IMR-90 (cell line): ENCODE results near the gene OSBPL9. TPM values are rescaled to one million over a fixed set of nuclear protein-coding genes. Genes with fewer than 3 reads are reported as not detected.

Experiments used
- ATAC-seq: fragments of 200-7000 bp; cut with Tn5 transposase; 2 replicates; pipeline ENCODE4 v1.9.1; 2020; ENCODE audit warnings: low read depth, mild to moderate bottlenecking, moderate library complexity
- BruUV-seq: library from RNA; stranded (reverse); fragments of 400-500 nt; replicated peaks from 2 replicates; lab custom pipeline; 2021; lab: Mats Ljungman, UMichigan
- CTCF ChIA-PET: fragments of 300-600 bp; formaldehyde crosslinking; extraction: SDS; loops from one replicate; lab custom pipeline; 2021; ENCODE audit warnings: antibody characterized with exemption; lab: Yijun Ruan, JAX
- POLR2A ChIA-PET: fragments of 300-600 bp; sonication (Branson Sonifier 250); formaldehyde crosslinking; loops from one replicate; lab custom pipeline; 2022; ENCODE audit warnings: antibody characterized with exemption; ENCODE audit not compliant: unreplicated experiment; lab: Charles Lee
- DNase-seq: peaks from one replicate; pipeline ENCODE4 v3.0.0; 2013
- H2AFZ ChIP-seq: replicated peaks from 2 replicates; pipeline ENCODE3; 2013; ENCODE audit warnings: low read length, mild to moderate bottlenecking; ENCODE audit not compliant: poor library complexity
- H2AK5ac ChIP-seq: 2 replicates; pipeline ENCODE4 v1.6.1; 2013; ENCODE audit warnings: low read depth, low read length, inconsistent platforms
- H2AK9ac ChIP-seq: replicated peaks from 2 replicates; pipeline ENCODE3; 2013; ENCODE audit warnings: mild to moderate bottlenecking, low read depth, low read length, moderate library complexity; ENCODE audit not compliant: poor library complexity
- H2BK120ac ChIP-seq: 2 replicates; pipeline ENCODE4 v1.6.1; 2013; ENCODE audit warnings: low read depth, low read length, inconsistent platforms
- H2BK15ac ChIP-seq: 3 replicates; pipeline ENCODE4 v1.6.1; 2013; ENCODE audit warnings: low read depth, low read length, inconsistent platforms
- H2BK20ac ChIP-seq: 2 replicates; pipeline ENCODE4 v1.6.1; 2013; ENCODE audit warnings: low read depth, mild to moderate bottlenecking, inconsistent platforms, low read length, moderate library complexity
- H2BK5ac ChIP-seq: 2 replicates; pipeline ENCODE4 v1.6.1; 2013; ENCODE audit warnings: mild to moderate bottlenecking, low read depth, low read length, inconsistent platforms; ENCODE audit not compliant: poor library complexity, severe bottlenecking
- H3K14ac ChIP-seq: replicated peaks from 2 replicates; pipeline ENCODE4 v1.6.1; 2013; ENCODE audit warnings: low read depth, low read length, inconsistent platforms
- H3K18ac ChIP-seq: 2 replicates; pipeline ENCODE4 v1.6.1; 2013; ENCODE audit warnings: low read depth, low read length, control low read depth
- H3K23ac ChIP-seq: 2 replicates; pipeline ENCODE4 v1.6.1; 2013; ENCODE audit warnings: low read depth, low read length, inconsistent platforms
- H3K27ac ChIP-seq: 2 replicates; pipeline ENCODE4 v1.5.1; 2013; ENCODE audit warnings: mild to moderate bottlenecking, control low read depth, low read length; ENCODE audit not compliant: insufficient read depth
- H3K27me3 ChIP-seq: 2 replicates; pipeline ENCODE4 v1.6.1; 2013; ENCODE audit warnings: low read length; ENCODE audit not compliant: control insufficient read depth, insufficient read depth
- H3K36me3 ChIP-seq: 2 replicates; pipeline ENCODE4 v1.6.1; 2013; ENCODE audit warnings: low read length, mixed read lengths; ENCODE audit not compliant: control insufficient read depth, insufficient read depth
- H3K4ac ChIP-seq: 2 replicates; pipeline ENCODE4 v1.6.1; 2013; ENCODE audit warnings: low read depth, low read length, inconsistent platforms
- H3K4me1 ChIP-seq: 2 replicates; pipeline ENCODE4 v1.6.1; 2013; ENCODE audit warnings: low read length, mixed read lengths; ENCODE audit not compliant: control insufficient read depth, insufficient read depth
- H3K4me2 ChIP-seq: 2 replicates; pipeline ENCODE4 v1.6.1; 2013; ENCODE audit warnings: low read depth, mild to moderate bottlenecking, control low read depth, low read length, moderate library complexity
- H3K4me3 ChIP-seq: 2 replicates; pipeline ENCODE4 v1.5.1; 2013; ENCODE audit warnings: low read depth, mild to moderate bottlenecking, control low read depth, low read length, moderate library complexity; ENCODE audit not compliant: insufficient read depth
- H3K56ac ChIP-seq: 2 replicates; pipeline ENCODE4 v1.6.1; 2013; ENCODE audit warnings: low read length, inconsistent platforms; ENCODE audit not compliant: insufficient read depth; ENCODE audit errors: extremely low read depth
- H3K79me1 ChIP-seq, 2 experiments: 2 replicates each; pipeline ENCODE4 v1.6.1; 2013; ENCODE audit warnings: low read length in 2 of 2, inconsistent platforms in 1 of 2, low read depth in 1 of 2
- H3K9ac ChIP-seq: 2 replicates; pipeline ENCODE4 v1.6.1; 2013; ENCODE audit warnings: low read depth, low read length, control low read depth
- H3K9me1 ChIP-seq: 2 replicates; pipeline ENCODE4 v1.6.1; 2013; ENCODE audit warnings: low read length, inconsistent platforms; ENCODE audit not compliant: insufficient read depth
- H3K9me3 ChIP-seq: 2 replicates; pipeline ENCODE4 v1.6.1; 2013; ENCODE audit warnings: low read length; ENCODE audit not compliant: control insufficient read depth, insufficient read depth
- H4K20me1 ChIP-seq: 2 replicates; pipeline ENCODE4 v1.6.1; 2013; ENCODE audit warnings: low read length, inconsistent platforms; ENCODE audit not compliant: insufficient read depth
- H4K5ac ChIP-seq: 2 replicates; pipeline ENCODE4 v1.6.1; 2013; ENCODE audit warnings: mild to moderate bottlenecking, low read depth, low read length, control low read depth
- H4K8ac ChIP-seq, 2 experiments: 2 replicates each; pipeline ENCODE4 v1.6.1; 2013; ENCODE audit warnings: low read depth in 2 of 2, low read length in 2 of 2, control low read depth in 1 of 2, inconsistent platforms in 1 of 2
- H4K91ac ChIP-seq: 2 replicates; pipeline ENCODE4 v1.6.1; 2013; ENCODE audit warnings: low read depth, low read length, inconsistent platforms; ENCODE audit not compliant: insufficient read depth
- BHLHE40 ChIP-seq: fragments of 150-350 bp; IDR thresholded peaks from 2 replicates; pipeline ENCODE4 v1.6.1; 2016; ENCODE audit warnings: mild to moderate bottlenecking, low read depth, low read length
- CEBPB ChIP-seq: IDR thresholded peaks from 2 replicates; pipeline ENCODE4 v1.6.1; 2012; ENCODE audit warnings: low read depth, low read length, improper control_type of control experiment
- CHD1 ChIP-seq: IDR thresholded peaks from 2 replicates; pipeline ENCODE4 v1.6.1; 2012; ENCODE audit warnings: low read depth, low read length, improper control_type of control experiment
- CTCF ChIP-seq: conservative IDR thresholded peaks from 2 replicates; pipeline ENCODE4 v1.5.1; 2012; ENCODE audit warnings: mild to moderate bottlenecking, low read depth, low read length, improper control_type of control experiment
- FOS ChIP-seq: fragments of 150-350 bp; IDR thresholded peaks from 2 replicates; pipeline ENCODE4 v1.6.1; 2016; ENCODE audit warnings: low read depth, low read length
- MAFK ChIP-seq: IDR thresholded peaks from 2 replicates; pipeline ENCODE4 v1.6.1; 2012; ENCODE audit warnings: low read depth, low read length, improper control_type of control experiment
- MAZ ChIP-seq: IDR thresholded peaks from 2 replicates; pipeline ENCODE4 v1.6.1; 2012; ENCODE audit warnings: low read depth, mild to moderate bottlenecking, low read length, improper control_type of control experiment, moderate library complexity, borderline replicate concordance
- MXI1 ChIP-seq: IDR thresholded peaks from 2 replicates; pipeline ENCODE4 v1.6.1; 2012; ENCODE audit warnings: low read depth, mild to moderate bottlenecking, low read length, moderate library complexity, borderline replicate concordance
- NFE2L2 ChIP-seq: fragments of 150-350 bp; IDR thresholded peaks from 2 replicates; pipeline ENCODE4 v1.6.1; 2016; ENCODE audit warnings: low read depth, mild to moderate bottlenecking, low read length
- POLR2A ChIP-seq: IDR thresholded peaks from 2 replicates; pipeline ENCODE4 v1.6.1; 2012; ENCODE audit warnings: mild to moderate bottlenecking, low read depth, low read length
- RAD21 ChIP-seq: IDR thresholded peaks from 2 replicates; pipeline ENCODE4 v1.6.1; 2012; ENCODE audit warnings: low read length, improper control_type of control experiment
- RCOR1 ChIP-seq: IDR thresholded peaks from 2 replicates; pipeline ENCODE4 v1.6.1; 2012; ENCODE audit warnings: mild to moderate bottlenecking, low read length, improper control_type of control experiment; ENCODE audit not compliant: insufficient replicate concordance
- RFX5 ChIP-seq: IDR thresholded peaks from 2 replicates; pipeline ENCODE4 v1.8.0; 2012; ENCODE audit warnings: low read depth, mild to moderate bottlenecking, low read length, moderate library complexity
- SMC3 ChIP-seq: fragments of 150-350 bp; IDR thresholded peaks from 2 replicates; pipeline ENCODE4 v1.6.1; 2016; ENCODE audit warnings: low read depth, mild to moderate bottlenecking, antibody characterized with exemption, low read length, moderate library complexity
- WGBS, 2 experiments: methylation state at CpG; one replicate each; pipeline versions ENCODE4 v1.1.5 to v1.1.7; 2013; ENCODE audit warnings: missing lambda C conversion rate in 2 of 2; ENCODE audit not compliant: insufficient read length in 1 of 2; ENCODE audit errors: extremely low coverage in 2 of 2; 5-methylcytosine and 5-hydroxymethylcytosine counted together
- dilution Hi-C: fragments of 300-500 bp; cut with HindIII; formaldehyde crosslinking; loops from one replicate; pipeline ENCODE4 v1.14.3; 2018; ENCODE audit warnings: low sequenced_read_pairs; ENCODE audit not compliant: unreplicated experiment
- in situ Hi-C: fragments of 300-500 bp; cut with MboI; formaldehyde crosslinking; loops from 3 replicates; pipeline ENCODE4 v1.14.3; 2019; ENCODE audit warnings: low sequenced_read_pairs, inconsistent platforms, mixed read lengths
- intact Hi-C: fragments of 100-400 bp; cut with micrococcal nuclease; formaldehyde crosslinking; loops from 2 replicates; pipeline ENCODE4 v1.10.0; 2022
- polyA plus RNA-seq, 3 experiments: library from polyadenylated mRNA; depleted of rRNA; stranded (reverse); fragments of >200 nt; gene quantifications; 2 replicates each; pipeline ENCODE4 v1.2.3, GENCODE V29; 2012; ENCODE audit warnings: low replicate concordance in 1 of 3
- total RNA-seq: library from RNA; depleted of rRNA; stranded (reverse); fragments of >200 nt; gene quantifications from 2 replicates; pipeline ENCODE4 v1.2.3, GENCODE V29; 2012
- TF ChIP-seq, protein P1 (sequence below): fragments of 150-350 bp; IDR thresholded peaks from 2 replicates; pipeline ENCODE4 v1.6.1; 2016; ENCODE audit warnings: low read depth, mild to moderate bottlenecking, low read length, moderate library complexity, borderline replicate concordance
- TF ChIP-seq, protein P2 (sequence below): fragments of 150-350 bp; IDR thresholded peaks from 2 replicates; pipeline ENCODE4 v1.6.1; 2017; ENCODE audit warnings: mild to moderate bottlenecking, antibody characterized with exemption, low read length, low read depth

Gene OSBPL9
- total and polyA plus RNA-seq, 2 of the 4 experiments (the other 2 are of a cell fraction), result 51.4 to 127 TPM

DNA sequence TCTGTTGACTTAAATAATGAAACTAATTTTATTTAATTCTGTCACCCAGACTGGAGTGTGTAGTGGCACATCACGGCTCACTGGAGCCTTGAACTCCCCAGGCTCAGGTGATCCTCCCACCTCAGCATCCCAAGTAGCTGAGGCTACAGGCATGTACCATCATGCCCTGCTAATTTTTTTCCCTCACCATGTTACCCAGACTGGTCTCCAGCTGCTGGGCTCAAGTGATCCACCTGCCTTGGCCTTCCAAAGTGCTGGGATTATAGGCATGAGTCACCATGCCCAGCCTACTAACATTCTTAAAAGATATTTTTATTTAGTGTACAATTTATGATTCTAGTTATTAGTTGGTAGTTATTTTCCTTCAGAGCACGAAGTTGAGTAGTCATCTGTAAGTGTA, 212.2 kb downstream of the OSBPL9 start:
- Histone ChIP-seq H2BK15ac (no peak overlapping the region), H3K23ac (no peak overlapping the region), H3K4me1 (no peaks in the 10 kb centered on the region), H2AFZ (no peak overlapping the region), H2BK120ac (no peak overlapping the region), H3K27ac (no peak overlapping the region), H4K91ac (no peak overlapping the region), H2AK5ac (no peak overlapping the region), H2AK9ac (no peak overlapping the region), H3K9me1 (peaks cover 3% of the 10 kb centered on the region), H4K8ac (no peak overlapping the region; a peak in 1 of 4 replicates), H3K4me2 (no peak overlapping the region), H2BK5ac (no peak overlapping the region), H3K4me3 (no peak overlapping the region), H4K20me1 (no peaks in the 10 kb centered on the region), H3K27me3 (no peaks in the 10 kb centered on the region), H4K5ac (no peak overlapping the region), H3K4ac (no peak overlapping the region), H3K9ac (no peak overlapping the region), H3K56ac (no peak overlapping the region), H3K14ac (no peak overlapping the region), H2BK20ac (no peak overlapping the region), H3K36me3 (peaks cover 18% of the 10 kb centered on the region), H3K18ac (no peak overlapping the region), H3K79me1 (peaks cover 5 to 25% of the 10 kb centered on the region in 2 experiments; a peak in 3 of 4 replicates), H3K9me3 (no peaks in the 10 kb centered on the region)
- dilution Hi-C loops (no loop called here), in situ Hi-C loops (no loop called here), intact Hi-C loops (loop anchor here (5.0 kb wide), 1 partner anchor 43 kb away; no protein-coding TSS in a partner anchor)
- TF ChIP-seq MAZ (no peak), RFX5 (no peak), MAFK (no peak), MXI1 (no peak), RCOR1 (no peak), FOS (no peak), BHLHE40 (no peak), POLR2A (no peak), NFE2L2 (no peak), CEBPB (no peak), CHD1 (no peak), CTCF (no peak), SMC3 (no peak), RAD21 (no peak)
- TF ChIP-seq, protein P1, sequence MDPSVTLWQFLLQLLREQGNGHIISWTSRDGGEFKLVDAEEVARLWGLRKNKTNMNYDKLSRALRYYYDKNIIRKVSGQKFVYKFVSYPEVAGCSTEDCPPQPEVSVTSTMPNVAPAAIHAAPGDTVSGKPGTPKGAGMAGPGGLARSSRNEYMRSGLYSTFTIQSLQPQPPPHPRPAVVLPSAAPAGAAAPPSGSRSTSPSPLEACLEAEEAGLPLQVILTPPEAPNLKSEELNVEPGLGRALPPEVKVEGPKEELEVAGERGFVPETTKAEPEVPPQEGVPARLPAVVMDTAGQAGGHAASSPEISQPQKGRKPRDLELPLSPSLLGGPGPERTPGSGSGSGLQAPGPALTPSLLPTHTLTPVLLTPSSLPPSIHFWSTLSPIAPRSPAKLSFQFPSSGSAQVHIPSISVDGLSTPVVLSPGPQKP, result no peak
- TF ChIP-seq, protein P2, sequence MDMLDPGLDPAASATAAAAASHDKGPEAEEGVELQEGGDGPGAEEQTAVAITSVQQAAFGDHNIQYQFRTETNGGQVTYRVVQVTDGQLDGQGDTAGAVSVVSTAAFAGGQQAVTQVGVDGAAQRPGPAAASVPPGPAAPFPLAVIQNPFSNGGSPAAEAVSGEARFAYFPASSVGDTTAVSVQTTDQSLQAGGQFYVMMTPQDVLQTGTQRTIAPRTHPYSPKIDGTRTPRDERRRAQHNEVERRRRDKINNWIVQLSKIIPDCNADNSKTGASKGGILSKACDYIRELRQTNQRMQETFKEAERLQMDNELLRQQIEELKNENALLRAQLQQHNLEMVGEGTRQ, result no peak
- DNase-seq (no peak), ATAC-seq (no peak)
- BruUV-seq, result no TSS peak
- ChIA-PET CTCF (no interaction called here), POLR2A (no interaction called here)
- no CpG with 5 or more reads among the region's 2 CpGs for WGBS, 2 experiments
